OCI-LY1 (cell line): Measurements from ENCODE around the gene EBF3.

Source experiments
- EZH2 ChIP-seq: fragments of 200-600 bp; sonication (generic), shearing (Covaris generic); IDR thresholded peaks from 2 replicates; pipeline ENCODE4 v1.8.0; 2017; ENCODE audit warnings: borderline replicate concordance, mixed run types, mild to moderate bottlenecking, antibody characterized with exemption, low read length, moderate library complexity, mixed read lengths
- TF ChIP-seq, protein P1 (sequence below): fragments of 200-600 bp; sonication (generic), shearing (Covaris generic); IDR thresholded peaks from 2 replicates; pipeline ENCODE4 v1.5.1; 2017; ENCODE audit warnings: mild to moderate bottlenecking, antibody characterized with exemption, low read length, moderate library complexity, mixed read lengths

DNA sequence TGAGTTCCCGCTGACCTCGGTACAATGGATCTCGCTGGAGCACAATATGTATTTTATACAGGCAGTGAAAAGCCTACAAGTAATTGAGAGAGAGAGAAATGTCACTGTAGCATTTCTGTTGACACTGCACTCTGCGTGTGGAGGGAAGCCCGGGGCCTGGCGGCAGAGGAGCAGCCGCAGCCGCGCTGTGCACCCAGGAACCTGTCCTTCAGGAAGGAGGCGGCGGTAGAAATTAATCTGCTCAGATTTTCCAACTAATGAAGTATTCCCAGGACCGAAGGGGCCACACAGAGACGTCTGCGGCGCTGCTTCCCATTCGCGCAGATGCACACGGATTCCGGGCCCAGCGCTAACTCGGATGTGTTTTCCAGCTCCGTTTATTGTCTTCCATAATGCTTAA lies 170.1 kb downstream of the EBF3 start:
- TF ChIP-seq, protein P1, sequence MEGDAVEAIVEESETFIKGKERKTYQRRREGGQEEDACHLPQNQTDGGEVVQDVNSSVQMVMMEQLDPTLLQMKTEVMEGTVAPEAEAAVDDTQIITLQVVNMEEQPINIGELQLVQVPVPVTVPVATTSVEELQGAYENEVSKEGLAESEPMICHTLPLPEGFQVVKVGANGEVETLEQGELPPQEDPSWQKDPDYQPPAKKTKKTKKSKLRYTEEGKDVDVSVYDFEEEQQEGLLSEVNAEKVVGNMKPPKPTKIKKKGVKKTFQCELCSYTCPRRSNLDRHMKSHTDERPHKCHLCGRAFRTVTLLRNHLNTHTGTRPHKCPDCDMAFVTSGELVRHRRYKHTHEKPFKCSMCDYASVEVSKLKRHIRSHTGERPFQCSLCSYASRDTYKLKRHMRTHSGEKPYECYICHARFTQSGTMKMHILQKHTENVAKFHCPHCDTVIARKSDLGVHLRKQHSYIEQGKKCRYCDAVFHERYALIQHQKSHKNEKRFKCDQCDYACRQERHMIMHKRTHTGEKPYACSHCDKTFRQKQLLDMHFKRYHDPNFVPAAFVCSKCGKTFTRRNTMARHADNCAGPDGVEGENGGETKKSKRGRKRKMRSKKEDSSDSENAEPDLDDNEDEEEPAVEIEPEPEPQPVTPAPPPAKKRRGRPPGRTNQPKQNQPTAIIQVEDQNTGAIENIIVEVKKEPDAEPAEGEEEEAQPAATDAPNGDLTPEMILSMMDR = no peak
- no peak for TF ChIP-seq EZH2
